Hepatocyte (in vitro differentiated cells): ENCODE measurements around the gene ITGAD. TPM values are rescaled to one million over a fixed set of nuclear protein-coding genes. Genes with fewer than 3 reads are reported as not detected.
A peak's percentile ranks its signal among the peaks of the same experiment; 100 is the strongest.

Experiments
- DNase-seq: peaks from one replicate; pipeline ENCODE4 v3.0.0-alpha.2; 2016; ENCODE audit warnings: low spot score
- H2AFZ ChIP-seq: fragments of 200-600 bp; sonication (generic); 2 replicates; pipeline ENCODE4 v1.6.0; 2016; ENCODE audit warnings: antibody characterized with exemption, mild to moderate bottlenecking
- H3K27ac ChIP-seq: fragments of 200-600 bp; sonication (generic); 2 replicates; pipeline ENCODE4 v1.5.1; 2016; ENCODE audit warnings: mild to moderate bottlenecking
- H3K27me3 ChIP-seq: fragments of 200-600 bp; sonication (generic); 2 replicates; pipeline ENCODE4 v1.6.1; 2016
- H3K36me3 ChIP-seq: fragments of 200-600 bp; sonication (generic); replicated peaks from 2 replicates; pipeline ENCODE4 v1.5.1; 2016; ENCODE audit warnings: low read depth; ENCODE audit not compliant: insufficient read depth
- H3K4me1 ChIP-seq: fragments of 200-600 bp; sonication (generic); 2 replicates; pipeline ENCODE4 v1.5.1; 2016; ENCODE audit warnings: mild to moderate bottlenecking, moderate library complexity; ENCODE audit not compliant: insufficient read depth
- H3K4me2 ChIP-seq: fragments of 200-600 bp; sonication (generic); 2 replicates; pipeline ENCODE4 v1.6.0; 2016
- H3K4me3 ChIP-seq: fragments of 200-600 bp; sonication (generic); 2 replicates; pipeline ENCODE4 v1.5.1; 2016; ENCODE audit warnings: mild to moderate bottlenecking
- H3K79me2 ChIP-seq: fragments of 200-600 bp; sonication (generic); 2 replicates; pipeline ENCODE4 v1.6.0; 2017; ENCODE audit warnings: mild to moderate bottlenecking
- H3K9me2 ChIP-seq: fragments of 200-600 bp; sonication (generic); replicated peaks from 2 replicates; pipeline ENCODE4 v1.6.0; 2017; ENCODE audit warnings: mild to moderate bottlenecking; ENCODE audit not compliant: insufficient read depth
- H3K9me3 ChIP-seq: fragments of 200-600 bp; sonication (generic); 2 replicates; pipeline ENCODE4 v1.5.1; 2016; ENCODE audit warnings: low read depth, mild to moderate bottlenecking
- H4K20me1 ChIP-seq: fragments of 200-600 bp; sonication (generic); 2 replicates; pipeline ENCODE4 v1.6.0; 2016; ENCODE audit warnings: mild to moderate bottlenecking; ENCODE audit not compliant: insufficient read depth, poor library complexity, severe bottlenecking
- CTCF ChIP-seq: fragments of 200-600 bp; sonication (generic); IDR thresholded peaks from 2 replicates; pipeline ENCODE4 v1.5.1; 2016; ENCODE audit warnings: antibody characterized with exemption, mild to moderate bottlenecking; ENCODE audit not compliant: poor library complexity
- EZH2 ChIP-seq: fragments of 200-600 bp; sonication (generic); IDR thresholded peaks from 2 replicates; pipeline ENCODE4 v1.6.1; 2016; ENCODE audit warnings: antibody characterized with exemption, mild to moderate bottlenecking, borderline replicate concordance
- EZH2phosphoT487 ChIP-seq: fragments of 200-600 bp; sonication (generic); IDR thresholded peaks from one replicate; pipeline ENCODE4 v1.6.1; 2018; ENCODE audit warnings: antibody characterized with exemption, mild to moderate bottlenecking, low read depth, moderate library complexity; ENCODE audit not compliant: unreplicated experiment, severe bottlenecking
- WGBS: methylation state at CpG from one replicate; pipeline ENCODE4 v1.1.6; 2016; ENCODE audit warnings: low lambda C conversion rate; ENCODE audit errors: missing lambda C conversion rate; 5-methylcytosine and 5-hydroxymethylcytosine counted together
- polyA plus RNA-seq: library from polyadenylated mRNA; unstranded; fragments of >200 nt; fragmentation: Nextera tagmentation; extraction: Ambion mirVana; gene quantifications from 2 replicates; pipeline ENCODE4 v1.2.1, GENCODE V29; 2016
- total RNA-seq: library from RNA; depleted of rRNA; stranded (reverse); fragments of >200 nt; gene quantifications from 2 replicates; pipeline ENCODE4 v1.2.3, GENCODE V29; 2014

Gene ITGAD
- total and polyA plus RNA-seq, 2 experiments from 2014 or later, result not detected

- no peak overlapping the region for H3K4me3 ChIP-seq
- H3K9me3 ChIP-seq, result no peaks in the 10 kb centered on the region
- no peaks in the 10 kb centered on the region for H3K4me1 ChIP-seq
- H3K4me2 ChIP-seq, result no peak overlapping the region
- H3K79me2 ChIP-seq, result no peaks in the 10 kb centered on the region
- no peaks in the 10 kb centered on the region for H3K9me2 ChIP-seq
- H3K36me3 ChIP-seq, result no peaks in the 10 kb centered on the region
- H2AFZ ChIP-seq, result no peak overlapping the region
- H3K27ac ChIP-seq, result peak overlapping the region; percentile 30
- no peaks in the 10 kb centered on the region for H4K20me1 ChIP-seq
- 72% methylated on average over 4 of the region's 4 CpGs for WGBS
- no peaks in the 10 kb centered on the region for H3K27me3 ChIP-seq
- DNase-seq, result peak; percentile 55
- TF ChIP-seq CTCF (no peak), EZH2phosphoT487 (no peak), EZH2 (no peak)
These were observed 7.5 kb upstream of the ITGAD start for GRCh38 chr16:31385680-31386079.

GRCh38 chr16:31386157-31386984 lies 6.8 kb upstream of the ITGAD start:
- WGBS, result 55% methylated on average over 6 of the region's 6 CpGs
- H4K20me1 ChIP-seq, result no peaks in the 10 kb centered on the region
- H3K9me3 ChIP-seq, result no peaks in the 10 kb centered on the region
- TF ChIP-seq EZH2, result no peak
- no peak for TF ChIP-seq CTCF
- TF ChIP-seq EZH2phosphoT487, result no peak
- H3K27ac ChIP-seq, result peak overlapping the region; percentile 30
- H3K4me2 ChIP-seq, result no peak overlapping the region
- no peaks in the 10 kb centered on the region for H3K9me2 ChIP-seq
- no peaks in the 10 kb centered on the region for H3K4me1 ChIP-seq
- H3K27me3 ChIP-seq, result no peaks in the 10 kb centered on the region
- no peak overlapping the region for H2AFZ ChIP-seq
- no peaks in the 10 kb centered on the region for H3K36me3 ChIP-seq
- no peaks in the 10 kb centered on the region for H3K79me2 ChIP-seq
- H3K4me3 ChIP-seq, result no peak overlapping the region
- DNase-seq, result peak; percentile 34

- H3K27me3 ChIP-seq, result no peaks in the 10 kb centered on the region
- no peak overlapping the region for H3K4me3 ChIP-seq
- H3K79me2 ChIP-seq, result no peaks in the 10 kb centered on the region
- H4K20me1 ChIP-seq, result no peaks in the 10 kb centered on the region
- H2AFZ ChIP-seq, result no peak overlapping the region
- no peaks in the 10 kb centered on the region for H3K4me1 ChIP-seq
- H3K4me2 ChIP-seq, result no peak overlapping the region
- H3K9me2 ChIP-seq, result no peaks in the 10 kb centered on the region
- 73% methylated on average over 2 of the region's 2 CpGs for WGBS
- H3K36me3 ChIP-seq, result no peaks in the 10 kb centered on the region
- H3K27ac ChIP-seq, result no peak overlapping the region
- no peaks in the 10 kb centered on the region for H3K9me3 ChIP-seq
- TF ChIP-seq CTCF (no peak), EZH2 (no peak), EZH2phosphoT487 (no peak)
- DNase-seq, result no peak
These were observed 4.6 kb upstream of the ITGAD start for GRCh38 chr16:31388535-31388934.
